Endothelial cell (in vitro differentiated cells): ENCODE data around the gene LMX1A. TPM values are rescaled to one million over a fixed set of nuclear protein-coding genes. Genes with fewer than 3 reads are reported as not detected.

Experiments used
- DNase-seq: peaks from one replicate; pipeline ENCODE4 v3.0.0; 2021; ENCODE audit warnings: low spot score
- H3K27ac Mint-ChIP-seq: one replicate; pipeline ENCODE4 v1.8.0; 2021; ENCODE audit warnings: mixed read lengths, inconsistent platforms; ENCODE audit not compliant: unreplicated experiment
- H3K27me3 Mint-ChIP-seq: one replicate; pipeline ENCODE4 v1.8.0; 2021; ENCODE audit warnings: mild to moderate bottlenecking, moderate library complexity, mixed read lengths, inconsistent platforms; ENCODE audit not compliant: unreplicated experiment
- H3K36me3 Mint-ChIP-seq: one replicate; pipeline ENCODE4 v1.8.0; 2021; ENCODE audit warnings: mild to moderate bottlenecking, low read depth, mixed read lengths, inconsistent platforms; ENCODE audit not compliant: unreplicated experiment
- H3K4me1 Mint-ChIP-seq: one replicate; pipeline ENCODE4 v1.8.0; 2021; ENCODE audit warnings: mild to moderate bottlenecking, mixed read lengths, inconsistent platforms; ENCODE audit not compliant: unreplicated experiment
- H3K4me3 Mint-ChIP-seq: one replicate; pipeline ENCODE4 v1.8.0; 2021; ENCODE audit warnings: mild to moderate bottlenecking, mixed read lengths, inconsistent platforms; ENCODE audit not compliant: unreplicated experiment
- H3K9me3 Mint-ChIP-seq: one replicate; pipeline ENCODE4 v1.8.0; 2021; ENCODE audit warnings: mixed read lengths, inconsistent platforms; ENCODE audit not compliant: unreplicated experiment
- CTCF ChIP-seq: fragments of 200-600 bp; sonication (generic); IDR thresholded peaks from one replicate; pipeline ENCODE4 v1.5.0; 2021; ENCODE audit warnings: antibody characterized with exemption; ENCODE audit not compliant: unreplicated experiment
- total RNA-seq: library from RNA; stranded (reverse); fragmentation: NEBNext Ultra II Directional; extraction: Animal tissue kit (Norgen Biotek cat#: 25700); gene quantifications from one replicate; pipeline ENCODE4 v1.2.1, GENCODE V29; 2021; ENCODE audit not compliant: unreplicated experiment

LMX1A gene
- total RNA-seq, 1 donor from 2014 or later: not detected

- no peak for TF ChIP-seq CTCF
- H3K27me3 Mint-ChIP-seq: peaks cover 3% of the 10 kb centered on the region
- peaks cover 10% of the 10 kb centered on the region for H3K36me3 Mint-ChIP-seq
- H3K4me3 Mint-ChIP-seq: no peak overlapping the region
- peaks cover 14% of the 10 kb centered on the region for H3K9me3 Mint-ChIP-seq
- no peak for DNase-seq
- H3K27ac Mint-ChIP-seq: no peak overlapping the region
- no peaks in the 10 kb centered on the region for H3K4me1 Mint-ChIP-seq
Observed at GRCh38 chr1:165179306-165179705, 177.2 kb downstream of the LMX1A start.

- peaks cover 4% of the 10 kb centered on the region for H3K4me1 Mint-ChIP-seq
Observed at GRCh38 chr1:165174491-165174890, 182.0 kb downstream of the LMX1A start.

GRCh38 chr1:165173818-165174217 is 182.7 kb downstream of the LMX1A start:
- no peak overlapping the region for H3K27ac Mint-ChIP-seq
- H3K27me3 Mint-ChIP-seq: no peaks in the 10 kb centered on the region
- H3K4me1 Mint-ChIP-seq: peaks cover 9% of the 10 kb centered on the region
- TF ChIP-seq CTCF: no peak
- no peaks in the 10 kb centered on the region for H3K9me3 Mint-ChIP-seq
- no peaks in the 10 kb centered on the region for H3K36me3 Mint-ChIP-seq
- DNase-seq: no peak
- no peak overlapping the region for H3K4me3 Mint-ChIP-seq

More at GRCh38 chr1:165174491-165174890, 182.0 kb downstream of the LMX1A start:
- Mint-ChIP-seq H3K9me3 (no peaks in the 10 kb centered on the region), H3K4me3 (no peak overlapping the region), H3K27ac (no peak overlapping the region), H3K27me3 (no peaks in the 10 kb centered on the region), H3K36me3 (no peaks in the 10 kb centered on the region)
- no peak for DNase-seq
- no peak for TF ChIP-seq CTCF

DNA sequence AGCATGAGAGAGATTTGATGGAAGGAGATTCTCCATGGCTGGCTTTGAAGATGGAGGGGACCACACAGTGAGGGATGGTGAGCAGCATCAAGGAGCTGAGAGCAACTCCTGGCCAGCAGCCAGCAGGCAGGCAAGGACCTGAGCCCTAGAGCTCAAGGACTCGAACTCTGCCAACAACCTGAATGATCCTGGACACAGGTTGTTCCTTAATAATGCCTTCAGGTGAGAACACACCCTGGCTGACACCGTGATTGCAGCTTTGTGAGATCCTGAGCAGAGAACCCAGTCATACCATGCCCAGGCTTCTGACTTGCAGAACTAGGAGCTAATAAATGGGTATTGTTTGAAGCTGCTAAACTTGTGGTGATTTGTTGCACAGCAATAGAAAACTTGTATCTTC is 183.1 kb downstream of the LMX1A start:
- no peaks in the 10 kb centered on the region for H3K36me3 Mint-ChIP-seq
- peaks cover 13% of the 10 kb centered on the region for H3K4me1 Mint-ChIP-seq
- no peak overlapping the region for H3K27ac Mint-ChIP-seq
- no peak overlapping the region for H3K4me3 Mint-ChIP-seq
- no peaks in the 10 kb centered on the region for H3K27me3 Mint-ChIP-seq
- TF ChIP-seq CTCF: no peak
- DNase-seq: no peak
- no peaks in the 10 kb centered on the region for H3K9me3 Mint-ChIP-seq

GRCh38 chr1:165172666-165173065 is 183.8 kb downstream of the LMX1A start:
- no peak overlapping the region for H3K27ac Mint-ChIP-seq
- H3K4me3 Mint-ChIP-seq: no peak overlapping the region
- no peaks in the 10 kb centered on the region for H3K9me3 Mint-ChIP-seq
- H3K27me3 Mint-ChIP-seq: no peaks in the 10 kb centered on the region
- H3K4me1 Mint-ChIP-seq: peaks cover 18% of the 10 kb centered on the region
- no peak for TF ChIP-seq CTCF
- no peaks in the 10 kb centered on the region for H3K36me3 Mint-ChIP-seq
- DNase-seq: no peak
